Posterior vena cava (tissue), 2 donors: ENCODE measurements around the gene C3orf20. TPM values are rescaled to one million over a fixed set of nuclear protein-coding genes. Genes with fewer than 3 reads are reported as not detected.

Experiments used
- DNase-seq: peaks from one replicate; pipeline ENCODE4 v3.0.0-alpha.2; 2020; ENCODE audit warnings: low spot score
- intact Hi-C, 2 donors: fragments of 100-400 bp; cut with DNase I; formaldehyde crosslinking; loops; one replicate each; pipeline versions ENCODE4 v1.14.1 to v1.14.2; 2022 to 2023
- total RNA-seq, 2 donors: library from RNA; stranded (reverse); fragmentation: NEBNext Ultra II Directional; extraction: Animal tissue kit (Norgen Biotek cat#: 25700); gene quantifications; one replicate each; pipeline ENCODE4 v1.2.1, GENCODE V29; 2021
- donor health status: DM: yes; HTN: yes; CAD: no.
- donor health status: DM: yes; HTN: yes; CAD: no.

The C3orf20 gene
- total RNA-seq, 2 donors from 2014 or later = 0.10 TPM; not detected in 1

GRCh38 chr3:14819671-14820070, 144.7 kb downstream of the C3orf20 start:
- intact Hi-C loops = loop anchor here in 1 of 2 donors (10.0 kb wide), 1 partner anchor 945 kb away; no protein-coding TSS in a partner anchor
- DNase-seq = peak; percentile 77

- DNase-seq = peak; percentile 75
- intact Hi-C loops = loop anchor here in 1 of 2 donors (10.0 kb wide), 1 partner anchor 945 kb away; no protein-coding TSS in a partner anchor
These were observed 145.2 kb downstream of the C3orf20 start for GRCh38 chr3:14820156-14820555.

- no peak for DNase-seq
- intact Hi-C loops = loop anchor here in 1 of 2 donors (10.0 kb wide), 1 partner anchor 944 kb away; no protein-coding TSS in a partner anchor
These were observed 146.2 kb downstream of the C3orf20 start for GRCh38 chr3:14821151-14821550.

- intact Hi-C loops = loop anchor here in 1 of 2 donors (10.0 kb wide), 1 partner anchor 943 kb away; no protein-coding TSS in a partner anchor
- no peak for DNase-seq
These were observed 147.2 kb downstream of the C3orf20 start for GRCh38 chr3:14822134-14822533.

Other genes starting within 250 kb of the C3orf20 start
- gene GRIP2, start 134.8 kb upstream of the C3orf20 start, total RNA-seq = 1 to 10 TPM; 3.7 to 3.9 TPM
- gene CCDC174, start 23.4 kb upstream of the C3orf20 start, total RNA-seq = 10 to 100 TPM; 15.6 to 19.0 TPM
- 10 to 100 TPM; 34.7 to 35.4 TPM for gene FGD5, start 143.8 kb downstream of the C3orf20 start, total RNA-seq